ENCODE measurements around the gene GSTT2.
"Not testable (repeated sequence)": the region's sequence is repeated elsewhere in the genome, so short reads cannot be mapped to it uniquely, and the experiment has no call there.

The GSTT2 gene

DNA sequence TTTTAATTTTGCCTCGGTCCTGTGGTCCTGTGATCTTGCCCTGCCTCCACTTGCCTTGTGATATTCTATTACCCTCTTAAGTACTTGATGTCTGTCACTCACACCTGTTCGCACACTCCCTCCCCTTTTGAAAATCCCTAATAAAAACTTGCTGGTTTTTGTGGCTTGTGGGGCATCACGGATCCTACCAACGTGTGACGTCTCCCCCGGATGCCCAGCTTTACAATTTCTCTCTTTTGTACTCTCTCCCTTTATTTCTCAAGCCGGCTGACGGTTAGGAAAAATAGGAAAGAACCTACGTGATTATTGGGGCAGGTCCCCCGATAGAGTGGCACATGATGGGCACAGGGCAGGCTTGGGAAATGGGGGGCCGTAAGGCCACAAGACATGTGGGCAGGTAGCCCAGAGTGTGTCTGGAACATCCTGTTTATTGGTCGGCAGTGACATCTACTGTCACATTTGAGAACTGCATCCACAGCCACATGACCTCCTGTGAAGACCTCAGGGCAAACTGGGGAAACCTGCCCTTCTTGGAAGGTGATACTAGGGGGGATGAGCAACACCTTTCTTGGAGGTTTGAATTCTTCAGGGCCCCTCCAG is 23.5 kb upstream of the GSTT2 start:
- not testable (repeated sequence) for H3K27ac ChIP-seq (ENCODE audit: low read length); H3K36me3 ChIP-seq (ENCODE audit: insufficient read depth, low read depth, low read length); H3K27me3 ChIP-seq (ENCODE audit: insufficient read depth, low read length); H3K4me1 ChIP-seq (ENCODE audit: insufficient read depth, low read length); H3K9me3 ChIP-seq (ENCODE audit: insufficient read depth, low read depth, low read length)
- Histone ChIP-seq H3K9ac (ENCODE audit: low read depth, low read length) (peak overlapping the region; percentile 25; the same call in 1 of the 2 replicates), H3K4me3 (ENCODE audit: low read length) (peak overlapping the region; percentile 15; the same call in 1 of the 2 replicates)

- not testable (repeated sequence) for H3K4me1 ChIP-seq (ENCODE audit: insufficient read depth, low read length); H3K27me3 ChIP-seq (ENCODE audit: insufficient read depth, low read length); H3K9me3 ChIP-seq (ENCODE audit: insufficient read depth, low read depth, low read length); H3K36me3 ChIP-seq (ENCODE audit: insufficient read depth, low read depth, low read length); H3K27ac ChIP-seq (ENCODE audit: low read length); H3K9ac ChIP-seq (ENCODE audit: low read depth, low read length)
- peak within 1 kb of the TSS; percentile 40; the same call in 1 of the 2 replicates for H3K4me3 ChIP-seq (ENCODE audit: low read length)
These were observed 18.7 kb upstream of the GSTT2 start, which contains the start of gene GSTT2B for GRCh38 chr22:23961084-23961771. TSS of gene GSTT2B (minus strand) at chr22:23961195. CDS start at chr22:23961131, 64 bp downstream.

GRCh38 chr22:23966094-23966493 is 13.8 kb upstream of the GSTT2 start:
- not testable (repeated sequence) for H3K4me3 ChIP-seq (ENCODE audit: low read length); H3K4me1 ChIP-seq (ENCODE audit: insufficient read depth, low read length); H3K9me3 ChIP-seq (ENCODE audit: insufficient read depth, low read depth, low read length); H3K27ac ChIP-seq (ENCODE audit: low read length); H3K9ac ChIP-seq (ENCODE audit: low read depth, low read length); H3K27me3 ChIP-seq (ENCODE audit: insufficient read depth, low read length)
- peaks cover 21% of the 10 kb centered on the region for H3K36me3 ChIP-seq (ENCODE audit: insufficient read depth, low read depth, low read length)

DNA sequence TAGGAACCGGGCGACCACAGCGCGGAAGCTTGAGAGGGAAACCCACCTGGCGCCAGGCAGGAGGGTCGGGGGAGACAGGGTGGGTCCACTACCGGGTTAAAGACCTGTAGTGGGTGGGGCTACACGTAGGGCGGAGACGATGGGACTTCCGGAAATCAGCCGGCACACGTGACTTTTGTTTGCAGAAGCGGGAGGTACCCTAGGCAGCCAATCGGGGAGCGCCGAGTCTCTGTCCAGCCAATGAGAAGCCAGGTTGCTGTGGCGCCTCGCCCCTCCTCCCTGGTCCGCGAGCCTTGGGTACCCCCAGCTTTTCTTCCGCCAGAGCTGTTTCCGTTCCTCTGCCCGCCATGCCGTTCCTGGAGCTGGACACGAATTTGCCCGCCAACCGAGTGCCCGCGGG is 13.4 kb upstream of the GSTT2 start, which contains the start of gene DDTL:
Gene DDTL, plus strand, starts transcription at position 321 of the 400 bp plus-strand sequence. Its CDS starts 27 bp downstream, at position 348.
- H3K4me1 ChIP-seq (ENCODE audit: insufficient read depth, low read length), result not testable (repeated sequence)

GRCh38 chr22:23969071-23969470 is 10.9 kb upstream of the GSTT2 start:
- H3K27me3 ChIP-seq (ENCODE audit: insufficient read depth, low read length), result no peaks in the 10 kb centered on the region
- H3K9me3 ChIP-seq (ENCODE audit: insufficient read depth, low read depth, low read length), result no peaks in the 10 kb centered on the region
- H3K36me3 ChIP-seq (ENCODE audit: insufficient read depth, low read depth, low read length), result peaks cover 31% of the 10 kb centered on the region
- H3K4me3 ChIP-seq (ENCODE audit: low read length), result no peak overlapping the region
- no peaks in the 10 kb centered on the region for H3K4me1 ChIP-seq (ENCODE audit: insufficient read depth, low read length)
- H3K9ac ChIP-seq (ENCODE audit: low read depth, low read length), result no peak overlapping the region
- no peak overlapping the region for H3K27ac ChIP-seq (ENCODE audit: low read length)

More for the DNA sequence above, 13.4 kb upstream of the GSTT2 start, which contains the start of gene DDTL:
- not testable (repeated sequence) for H3K27me3 ChIP-seq (ENCODE audit: insufficient read depth, low read length); H3K27ac ChIP-seq (ENCODE audit: low read length); H3K4me3 ChIP-seq (ENCODE audit: low read length); H3K9me3 ChIP-seq (ENCODE audit: insufficient read depth, low read depth, low read length); H3K9ac ChIP-seq (ENCODE audit: low read depth, low read length)
- H3K36me3 ChIP-seq (ENCODE audit: insufficient read depth, low read depth, low read length), result peaks cover 26% of the 10 kb centered on the region

GRCh38 chr22:23970201-23970641 is 9.7 kb upstream of the GSTT2 start:
- Histone ChIP-seq H3K4me3 (ENCODE audit: low read length) (no peak overlapping the region), H3K27me3 (ENCODE audit: insufficient read depth, low read length) (no peaks in the 10 kb centered on the region), H3K9ac (ENCODE audit: low read depth, low read length) (no peak overlapping the region), H3K4me1 (ENCODE audit: insufficient read depth, low read length) (no peaks in the 10 kb centered on the region), H3K36me3 (ENCODE audit: insufficient read depth, low read depth, low read length) (peaks cover 31% of the 10 kb centered on the region), H3K9me3 (ENCODE audit: insufficient read depth, low read depth, low read length) (no peaks in the 10 kb centered on the region), H3K27ac (ENCODE audit: low read length) (no peak overlapping the region)

GRCh38 chr22:23970816-23971486 is 9.0 kb upstream of the GSTT2 start:
- no peak overlapping the region for H3K4me3 ChIP-seq (ENCODE audit: low read length)
- H3K27me3 ChIP-seq (ENCODE audit: insufficient read depth, low read length), result no peaks in the 10 kb centered on the region
- no peak overlapping the region for H3K9ac ChIP-seq (ENCODE audit: low read depth, low read length)
- no peak overlapping the region for H3K27ac ChIP-seq (ENCODE audit: low read length)
- peaks cover 31% of the 10 kb centered on the region for H3K36me3 ChIP-seq (ENCODE audit: insufficient read depth, low read depth, low read length)
- no peaks in the 10 kb centered on the region for H3K4me1 ChIP-seq (ENCODE audit: insufficient read depth, low read length)
- no peaks in the 10 kb centered on the region for H3K9me3 ChIP-seq (ENCODE audit: insufficient read depth, low read depth, low read length)

GRCh38 chr22:23971927-23972326 is 8.0 kb upstream of the GSTT2 start:
- H3K4me1 ChIP-seq (ENCODE audit: insufficient read depth, low read length); H3K27me3 ChIP-seq (ENCODE audit: insufficient read depth, low read length); H3K9ac ChIP-seq (ENCODE audit: low read depth, low read length); H3K4me3 ChIP-seq (ENCODE audit: low read length); H3K9me3 ChIP-seq (ENCODE audit: insufficient read depth, low read depth, low read length); H3K27ac ChIP-seq (ENCODE audit: low read length): not testable (repeated sequence)
- peaks cover 31% of the 10 kb centered on the region for H3K36me3 ChIP-seq (ENCODE audit: insufficient read depth, low read depth, low read length)

- not testable (repeated sequence) for H3K4me3 ChIP-seq (ENCODE audit: low read length); H3K27me3 ChIP-seq (ENCODE audit: insufficient read depth, low read length); H3K27ac ChIP-seq (ENCODE audit: low read length); H3K9ac ChIP-seq (ENCODE audit: low read depth, low read length); H3K9me3 ChIP-seq (ENCODE audit: insufficient read depth, low read depth, low read length); H3K4me1 ChIP-seq (ENCODE audit: insufficient read depth, low read length)
- H3K36me3 ChIP-seq (ENCODE audit: insufficient read depth, low read depth, low read length), result peaks cover 27% of the 10 kb centered on the region
These were observed 5.6 kb upstream of the GSTT2 start, which contains the start of gene DDT for GRCh38 chr22:23974345-23974744. TSS of gene DDT (minus strand) at chr22:23974441. CDS start at chr22:23974414, 27 bp downstream.

- peaks cover 21% of the 10 kb centered on the region for H3K36me3 ChIP-seq (ENCODE audit: insufficient read depth, low read depth, low read length)
- not testable (repeated sequence) for H3K4me3 ChIP-seq (ENCODE audit: low read length); H3K27me3 ChIP-seq (ENCODE audit: insufficient read depth, low read length)
These were observed 5.0 kb upstream of the GSTT2 start for GRCh38 chr22:23974836-23975352.

DNA sequence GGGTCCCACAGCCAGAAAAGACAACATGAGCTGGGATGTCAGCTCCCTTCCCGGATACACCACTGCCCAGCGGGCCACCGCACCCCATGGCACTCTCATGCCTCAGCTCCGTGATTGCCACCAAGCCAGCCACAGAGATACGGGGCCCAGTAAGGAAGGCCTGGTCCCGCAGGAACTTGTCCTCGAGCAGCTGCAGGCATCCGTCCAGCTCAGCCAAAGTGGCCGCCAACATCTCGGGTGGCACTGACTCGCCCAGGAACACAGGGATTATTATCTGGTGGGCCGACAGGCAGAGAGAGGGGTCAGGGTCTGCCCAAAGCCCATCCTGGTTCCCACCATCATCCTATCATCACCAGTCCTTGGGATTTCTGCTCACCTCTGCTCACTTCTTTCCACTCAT is 2.6 kb upstream of the GSTT2 start:
- not testable (repeated sequence) for H3K9me3 ChIP-seq (ENCODE audit: insufficient read depth, low read depth, low read length); H3K27ac ChIP-seq (ENCODE audit: low read length); H3K27me3 ChIP-seq (ENCODE audit: insufficient read depth, low read length); H3K36me3 ChIP-seq (ENCODE audit: insufficient read depth, low read depth, low read length); H3K4me1 ChIP-seq (ENCODE audit: insufficient read depth, low read length); H3K9ac ChIP-seq (ENCODE audit: low read depth, low read length); H3K4me3 ChIP-seq (ENCODE audit: low read length)

More at GRCh38 chr22:23974836-23975352, 5.0 kb upstream of the GSTT2 start:
- H3K27ac ChIP-seq (ENCODE audit: low read length); H3K4me1 ChIP-seq (ENCODE audit: insufficient read depth, low read length); H3K9ac ChIP-seq (ENCODE audit: low read depth, low read length); H3K9me3 ChIP-seq (ENCODE audit: insufficient read depth, low read depth, low read length): not testable (repeated sequence)
